Measurements from ENCODE around the gene ARHGAP8. TPM values are rescaled to one million over a fixed set of nuclear protein-coding genes. Genes with fewer than 3 reads are reported as not detected.
"Not testable (repeated sequence)": the region's sequence is repeated elsewhere in the genome, so short reads cannot be mapped to it uniquely, and the experiment has no call there.

The ARHGAP8 gene
- total RNA-seq, 4 donors from 2014 or later, result 1.7 to 5.7 (median 3.0) TPM

- TF ChIP-seq CTCF (IDR thresholded peaks at IDR 0.05) (no peak), EP300 (IDR thresholded peaks at IDR 0.05) (no peak), POLR2A (IDR thresholded peaks at IDR 0.05) (no peak)
- Histone ChIP-seq H3K9me3 (no peaks in the 10 kb centered on the region), H3K4me1 (no peaks in the 10 kb centered on the region), H3K27ac (no peak overlapping the region), H3K27me3 (no peaks in the 10 kb centered on the region), H3K4me3 (no peak overlapping the region), H3K36me3 (no peaks in the 10 kb centered on the region)
- DNase-seq (ENCODE audit: low spot score in 2 of 2), result no peak
- 37 to 49% methylated on average over 9 of the region's 9 CpGs for WGBS, 2 donors
Measured at GRCh38 chr22:44797181-44797725, 44.9 kb downstream of the ARHGAP8 start.

- Histone ChIP-seq H3K27ac (no peak overlapping the region), H3K4me3 (no peak overlapping the region), H3K36me3 (no peaks in the 10 kb centered on the region), H3K27me3 (no peaks in the 10 kb centered on the region), H3K4me1 (no peaks in the 10 kb centered on the region), H3K9me3 (no peaks in the 10 kb centered on the region)
- DNase-seq (ENCODE audit: low spot score in 2 of 2), result no peak
- TF ChIP-seq EP300 (IDR thresholded peaks at IDR 0.05) (no peak), POLR2A (IDR thresholded peaks at IDR 0.05) (no peak), CTCF (IDR thresholded peaks at IDR 0.05) (no peak)
- 80 to 81% methylated on average over 14 to 16 of the region's 16 CpGs for WGBS, 2 donors
Measured at GRCh38 chr22:44799077-44799945, 46.9 kb downstream of the ARHGAP8 start.

GRCh38 chr22:44799946-44800634 lies 47.7 kb downstream of the ARHGAP8 start:
- not testable (repeated sequence) for H3K36me3 ChIP-seq; H3K4me3 ChIP-seq; H3K9me3 ChIP-seq; H3K27ac ChIP-seq; H3K4me1 ChIP-seq; H3K27me3 ChIP-seq; DNase-seq (ENCODE audit: low spot score in 2 of 2)
- 56 to 73% methylated on average over 12 to 14 of the region's 17 CpGs for WGBS, 2 donors

- WGBS, 2 donors, result 58 to 70% methylated on average over 3 to 6 of the region's 11 CpGs
- no peak overlapping the region for H3K4me3 ChIP-seq
- no peak overlapping the region for H3K27ac ChIP-seq
- no peaks in the 10 kb centered on the region for H3K9me3 ChIP-seq
- H3K36me3 ChIP-seq, result no peaks in the 10 kb centered on the region
- TF ChIP-seq CTCF (IDR thresholded peaks at IDR 0.05) (no peak), POLR2A (IDR thresholded peaks at IDR 0.05) (no peak), EP300 (IDR thresholded peaks at IDR 0.05) (no peak)
- H3K27me3 ChIP-seq, result no peaks in the 10 kb centered on the region
- no peak for DNase-seq (ENCODE audit: low spot score in 2 of 2)
- no peaks in the 10 kb centered on the region for H3K4me1 ChIP-seq
Measured at GRCh38 chr22:44801476-44801875, 49.1 kb downstream of the ARHGAP8 start.

GRCh38 chr22:44802071-44802700 lies 49.8 kb downstream of the ARHGAP8 start:
- no peaks in the 10 kb centered on the region for H3K4me1 ChIP-seq
- no peaks in the 10 kb centered on the region for H3K27me3 ChIP-seq
- H3K36me3 ChIP-seq, result no peaks in the 10 kb centered on the region
- TF ChIP-seq EP300 (IDR thresholded peaks at IDR 0.05), result no peak
- TF ChIP-seq CTCF (IDR thresholded peaks at IDR 0.05), result no peak
- no peak for TF ChIP-seq POLR2A (IDR thresholded peaks at IDR 0.05)
- WGBS, 2 donors, result 76 to 83% methylated on average over 14 of the region's 14 CpGs
- no peak overlapping the region for H3K27ac ChIP-seq
- no peaks in the 10 kb centered on the region for H3K9me3 ChIP-seq
- no peak for DNase-seq (ENCODE audit: low spot score in 2 of 2)
- H3K4me3 ChIP-seq, result no peak overlapping the region

Measured in tibial nerve (tissue), 4 donors.